ENCODE data around the gene CD79B. TPM values are rescaled to one million over a fixed set of nuclear protein-coding genes. Genes with fewer than 3 reads are reported as not detected.

Gene CD79B
- total and polyA plus RNA-seq, 2 experiments from 2014 or later, result 0.23 TPM; not detected in 1

DNA sequence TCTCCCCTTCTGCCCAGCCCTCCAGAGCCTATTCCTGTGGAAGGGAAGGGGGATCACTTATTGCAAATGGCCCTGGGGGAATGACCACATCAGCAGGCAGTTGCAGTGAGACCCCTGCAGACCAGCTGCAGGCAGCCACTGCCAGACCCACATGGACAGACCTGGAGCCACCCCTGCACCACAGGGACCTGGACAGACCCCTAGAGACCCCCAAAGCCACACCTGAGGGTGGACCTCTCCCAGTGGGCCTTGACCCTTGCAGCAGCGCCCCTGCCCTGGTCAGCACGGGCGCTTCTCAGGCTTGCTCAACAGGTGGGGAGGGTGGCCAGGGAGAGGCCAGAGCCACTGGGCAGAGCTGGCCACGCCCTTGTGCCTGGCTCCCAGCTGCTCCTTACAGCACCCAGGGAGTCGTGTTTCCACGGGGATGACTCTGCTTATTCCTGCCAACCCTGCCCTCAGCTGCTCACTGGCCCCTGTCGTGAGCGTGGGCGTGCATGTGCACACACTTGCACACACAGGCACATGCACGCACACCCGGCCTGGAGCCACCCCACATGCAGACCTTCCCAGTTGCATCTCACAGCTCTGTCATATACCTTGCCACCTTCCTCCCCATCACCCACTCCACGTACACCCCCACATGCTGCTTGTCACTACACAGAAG is 41.9 kb upstream of the CD79B start:
- Histone ChIP-seq H3K4me1 (ENCODE audit: low read depth) (no peaks in the 10 kb centered on the region), H3K9me3 (ENCODE audit: low read depth) (no peaks in the 10 kb centered on the region), H3K36me3 (no peaks in the 10 kb centered on the region), H3K27ac (no peak overlapping the region), H3K27me3 (no peaks in the 10 kb centered on the region), H3K4me3 (no peak overlapping the region)
- no peak for DNase-seq (ENCODE audit: low read depth in 1 of 2, low spot score in 1 of 2)
- TF ChIP-seq, protein P1, sequence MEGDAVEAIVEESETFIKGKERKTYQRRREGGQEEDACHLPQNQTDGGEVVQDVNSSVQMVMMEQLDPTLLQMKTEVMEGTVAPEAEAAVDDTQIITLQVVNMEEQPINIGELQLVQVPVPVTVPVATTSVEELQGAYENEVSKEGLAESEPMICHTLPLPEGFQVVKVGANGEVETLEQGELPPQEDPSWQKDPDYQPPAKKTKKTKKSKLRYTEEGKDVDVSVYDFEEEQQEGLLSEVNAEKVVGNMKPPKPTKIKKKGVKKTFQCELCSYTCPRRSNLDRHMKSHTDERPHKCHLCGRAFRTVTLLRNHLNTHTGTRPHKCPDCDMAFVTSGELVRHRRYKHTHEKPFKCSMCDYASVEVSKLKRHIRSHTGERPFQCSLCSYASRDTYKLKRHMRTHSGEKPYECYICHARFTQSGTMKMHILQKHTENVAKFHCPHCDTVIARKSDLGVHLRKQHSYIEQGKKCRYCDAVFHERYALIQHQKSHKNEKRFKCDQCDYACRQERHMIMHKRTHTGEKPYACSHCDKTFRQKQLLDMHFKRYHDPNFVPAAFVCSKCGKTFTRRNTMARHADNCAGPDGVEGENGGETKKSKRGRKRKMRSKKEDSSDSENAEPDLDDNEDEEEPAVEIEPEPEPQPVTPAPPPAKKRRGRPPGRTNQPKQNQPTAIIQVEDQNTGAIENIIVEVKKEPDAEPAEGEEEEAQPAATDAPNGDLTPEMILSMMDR (IDR thresholded peaks at IDR 0.05; ENCODE audit: low read depth, low read length), result no peak

DNA sequence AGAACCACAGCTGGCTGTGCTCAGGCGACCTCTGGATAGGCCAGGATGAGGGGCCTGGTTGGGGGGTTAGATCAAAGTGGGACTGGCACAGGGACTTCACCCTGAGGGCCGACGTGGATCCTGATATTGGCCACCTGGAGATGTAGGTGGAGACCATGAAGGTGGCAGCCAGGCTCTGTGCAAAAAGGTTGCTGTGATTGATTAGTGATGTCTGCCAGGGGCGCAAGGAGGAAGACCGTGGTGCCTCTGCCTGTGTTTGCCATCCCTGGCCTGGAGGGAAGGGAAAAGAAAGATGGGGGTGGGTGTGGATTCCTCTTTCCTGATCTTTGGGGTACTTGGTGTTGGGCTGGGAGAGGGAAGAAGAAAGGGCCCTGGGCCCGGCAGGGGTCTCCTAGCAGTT is 41.1 kb upstream of the CD79B start:
- no peaks in the 10 kb centered on the region for H3K27me3 ChIP-seq
- no peak overlapping the region for H3K27ac ChIP-seq
- DNase-seq (ENCODE audit: low read depth in 1 of 2, low spot score in 1 of 2), result no peak
- TF ChIP-seq, protein P1 (IDR thresholded peaks at IDR 0.05; ENCODE audit: low read depth, low read length), result no peak
- H3K36me3 ChIP-seq, result no peaks in the 10 kb centered on the region
- H3K4me1 ChIP-seq (ENCODE audit: low read depth), result no peaks in the 10 kb centered on the region
- no peaks in the 10 kb centered on the region for H3K9me3 ChIP-seq (ENCODE audit: low read depth)
- H3K4me3 ChIP-seq, result no peak overlapping the region

DNA sequence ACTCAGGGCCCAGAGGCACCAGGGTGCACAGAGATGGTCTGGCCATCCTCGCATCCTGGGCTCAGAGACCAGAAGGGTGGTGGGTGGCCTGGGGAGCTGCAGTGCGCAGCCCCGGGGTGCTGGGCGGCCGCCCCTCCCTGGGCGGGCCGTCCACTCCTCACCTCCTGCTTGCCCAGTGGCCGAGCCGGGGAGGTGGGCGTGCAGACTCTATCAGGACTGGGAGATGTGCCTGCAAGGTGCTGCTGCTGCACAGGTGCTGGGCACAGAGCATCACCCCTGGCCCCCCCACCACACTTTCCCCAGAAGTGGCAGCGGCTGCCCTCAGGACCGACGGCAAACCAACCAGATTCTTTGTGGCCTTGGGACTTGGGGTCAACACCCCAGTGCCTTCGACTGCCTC is 40.7 kb upstream of the CD79B start, which contains the start of gene SCN4A:
TSS of gene SCN4A (minus strand) at position 123 of the 400 bp plus-strand sequence. CDS start at position 46, 77 bp downstream.
- no peaks in the 10 kb centered on the region for H3K36me3 ChIP-seq
- H3K27ac ChIP-seq, result no peak within 1 kb of the TSS
- DNase-seq (ENCODE audit: low read depth in 1 of 2, low spot score in 1 of 2), result no peak
- no peaks in the 10 kb centered on the region for H3K4me1 ChIP-seq (ENCODE audit: low read depth)
- H3K27me3 ChIP-seq, result no peaks in the 10 kb centered on the region
- H3K9me3 ChIP-seq (ENCODE audit: low read depth), result no peaks in the 10 kb centered on the region
- H3K4me3 ChIP-seq, result no peak within 1 kb of the TSS
- TF ChIP-seq, protein P1 (IDR thresholded peaks at IDR 0.05; ENCODE audit: low read depth, low read length), result no peak

DNA sequence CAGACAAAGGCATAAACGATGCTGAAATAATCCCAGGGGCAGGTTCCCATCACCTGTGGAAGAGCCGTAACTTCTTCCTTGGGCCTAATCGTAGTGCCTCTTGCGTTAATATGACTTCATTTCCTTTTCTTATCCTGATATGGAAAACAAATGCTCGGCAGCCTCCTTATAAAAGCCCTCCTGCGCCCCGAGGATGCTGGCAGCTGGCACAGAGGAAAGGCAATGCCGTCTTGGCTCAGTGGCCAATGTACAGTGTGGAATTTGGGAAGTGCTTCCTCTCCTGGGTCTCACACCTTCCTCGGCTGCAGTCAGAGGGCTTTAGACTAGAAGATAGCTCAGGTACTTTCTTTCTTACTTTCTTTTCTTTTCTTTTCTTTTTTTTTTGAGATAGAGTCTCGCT is 37.1 kb upstream of the CD79B start:
- Histone ChIP-seq H3K36me3 (no peaks in the 10 kb centered on the region), H3K9me3 (ENCODE audit: low read depth) (no peaks in the 10 kb centered on the region), H3K27me3 (no peaks in the 10 kb centered on the region), H3K4me3 (no peak overlapping the region), H3K27ac (no peak overlapping the region), H3K4me1 (ENCODE audit: low read depth) (no peaks in the 10 kb centered on the region)
- DNase-seq (ENCODE audit: low read depth in 1 of 2, low spot score in 1 of 2), result no peak
- TF ChIP-seq, protein P1 (IDR thresholded peaks at IDR 0.05; ENCODE audit: low read depth, low read length), result no peak

DNA sequence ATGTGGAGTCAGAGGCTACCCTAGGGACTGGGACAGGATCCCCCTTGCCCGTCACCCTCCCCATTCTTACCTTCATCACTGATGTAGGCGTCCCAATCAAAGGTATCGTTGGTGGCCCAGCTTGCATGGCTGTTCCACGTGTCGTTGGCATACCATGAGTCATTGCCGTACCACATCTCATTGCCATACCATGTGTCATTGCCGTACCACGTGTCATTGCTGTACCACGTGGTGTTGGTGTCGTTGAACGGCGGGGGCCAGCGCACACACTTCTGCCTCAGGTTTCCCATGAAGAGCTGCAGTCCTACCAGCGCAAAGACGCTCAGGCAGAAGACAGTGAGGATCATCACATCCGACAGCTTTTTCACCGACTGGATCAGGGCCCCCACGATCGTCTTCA is 35.8 kb upstream of the CD79B start:
- TF ChIP-seq, protein P1 (IDR thresholded peaks at IDR 0.05; ENCODE audit: low read depth, low read length), result no peak
- Histone ChIP-seq H3K4me1 (ENCODE audit: low read depth) (no peaks in the 10 kb centered on the region), H3K36me3 (no peaks in the 10 kb centered on the region), H3K27me3 (no peaks in the 10 kb centered on the region), H3K4me3 (no peak overlapping the region), H3K9me3 (ENCODE audit: low read depth) (no peaks in the 10 kb centered on the region), H3K27ac (no peak overlapping the region)
- no peak for DNase-seq (ENCODE audit: low read depth in 1 of 2, low spot score in 1 of 2)

Measured in cardiac muscle cell (in vitro differentiated cells and primary cell).